GM23338 (cell line): Measurements from ENCODE around the gene HBM. TPM values are rescaled to one million over a fixed set of nuclear protein-coding genes. Genes with fewer than 3 reads are reported as not detected.

ENCODE experiments used
- ATAC-seq: fragments of 200-7000 bp; cut with Tn5 transposase; 3 replicates; pipeline ENCODE4 v1.9.1; 2020
- DNase-seq: peaks from one replicate; pipeline ENCODE4 v3.0.0-alpha.2; 2015; ENCODE audit warnings: low spot score
- H2AFZ ChIP-seq: fragments of 200-600 bp; sonication (generic); 2 replicates; pipeline ENCODE4 v1.8.0; 2016; ENCODE audit warnings: antibody characterized with exemption, mild to moderate bottlenecking, moderate library complexity
- H3F3A ChIP-seq: fragments of 200-600 bp; sonication (generic); replicated peaks from 2 replicates; pipeline ENCODE4 v1.8.0; 2017; ENCODE audit warnings: antibody characterized with exemption, mixed run types, low read depth
- H3K27ac ChIP-seq: fragments of 200-600 bp; sonication (generic); 2 replicates; pipeline ENCODE4 v1.6.1; 2016; ENCODE audit warnings: low read depth
- H3K27me3 ChIP-seq: fragments of 200-600 bp; sonication (generic); 2 replicates; pipeline ENCODE4 v1.8.0; 2016; ENCODE audit warnings: mild to moderate bottlenecking, mixed run types, moderate library complexity; ENCODE audit not compliant: insufficient read depth
- H3K36me3 ChIP-seq: fragments of 200-600 bp; sonication (generic); 2 replicates; pipeline ENCODE4 v1.8.0; 2016; ENCODE audit warnings: mild to moderate bottlenecking; ENCODE audit not compliant: insufficient read depth
- H3K4me1 ChIP-seq: fragments of 200-600 bp; sonication (generic); 2 replicates; pipeline ENCODE4 v1.8.0; 2016; ENCODE audit warnings: mild to moderate bottlenecking, moderate library complexity; ENCODE audit not compliant: insufficient read depth
- H3K4me2 ChIP-seq: fragments of 200-600 bp; sonication (generic); 2 replicates; pipeline ENCODE4 v1.7.1; 2017; ENCODE audit warnings: mixed run types
- H3K4me3 ChIP-seq: fragments of 200-600 bp; sonication (generic); 2 replicates; pipeline ENCODE4 v1.6.1; 2016; ENCODE audit warnings: mixed run types
- H3K79me2 ChIP-seq: fragments of 200-600 bp; sonication (generic); replicated peaks from 2 replicates; pipeline ENCODE4 v1.8.0; 2017; ENCODE audit warnings: mild to moderate bottlenecking; ENCODE audit not compliant: insufficient read depth
- H3K9me2 ChIP-seq: fragments of 200-600 bp; sonication (generic); 2 replicates; pipeline ENCODE4 v1.8.0; 2017; ENCODE audit not compliant: insufficient read depth
- H4K20me1 ChIP-seq: fragments of 200-600 bp; sonication (generic); replicated peaks from 2 replicates; pipeline ENCODE4 v1.8.0; 2017; ENCODE audit warnings: mild to moderate bottlenecking; ENCODE audit not compliant: insufficient read depth
- H3K27ac Mint-ChIP-seq: 2 replicates; pipeline ENCODE4 v1.8.0; 2020; ENCODE audit warnings: inconsistent platforms, mild to moderate bottlenecking, moderate library complexity, mixed read lengths
- H3K27me3 Mint-ChIP-seq: 3 replicates; pipeline ENCODE4 v1.8.0; 2022; ENCODE audit warnings: low read depth, mild to moderate bottlenecking, moderate library complexity, mixed read lengths, inconsistent platforms; ENCODE audit not compliant: insufficient read depth, poor library complexity
- H3K36me3 Mint-ChIP-seq: 3 replicates; pipeline ENCODE4 v1.8.0; 2021; ENCODE audit warnings: low read depth, mild to moderate bottlenecking, inconsistent platforms, moderate library complexity, mixed read lengths
- H3K4me1 Mint-ChIP-seq: 3 replicates; pipeline ENCODE4 v1.8.0; 2020; ENCODE audit warnings: mild to moderate bottlenecking, inconsistent platforms, mixed read lengths
- H3K4me3 Mint-ChIP-seq: 3 replicates; pipeline ENCODE4 v1.8.0; 2021; ENCODE audit warnings: moderate library complexity, mild to moderate bottlenecking, inconsistent platforms, mixed read lengths
- H3K9me3 Mint-ChIP-seq: 3 replicates; pipeline ENCODE4 v1.8.0; 2020; ENCODE audit warnings: moderate library complexity, mild to moderate bottlenecking, inconsistent platforms, mixed read lengths
- CREB1 ChIP-seq: fragments of 250-450 bp; sonication (Bioruptor Pico); IDR thresholded peaks from 2 replicates; pipeline ENCODE4 v1.5.0; 2020; ENCODE audit warnings: low read depth, mild to moderate bottlenecking, moderate library complexity
- ETS1 ChIP-seq: IDR thresholded peaks from 2 replicates; pipeline ENCODE4 v1.6.1; 2016; ENCODE audit warnings: antibody characterized with exemption
- EZH2 ChIP-seq: fragments of 200-600 bp; sonication (generic); IDR thresholded peaks from one replicate; pipeline ENCODE4 v1.8.0; 2017; ENCODE audit warnings: antibody characterized with exemption, mild to moderate bottlenecking, low read depth; ENCODE audit not compliant: unreplicated experiment
- EZH2phosphoT487 ChIP-seq: fragments of 200-600 bp; sonication (generic); IDR thresholded peaks from one replicate; pipeline ENCODE4 v1.8.1; 2018; ENCODE audit warnings: antibody characterized with exemption; ENCODE audit not compliant: unreplicated experiment
- JUNB ChIP-seq: IDR thresholded peaks from one replicate; pipeline ENCODE4 v1.6.1; 2016; ENCODE audit warnings: antibody characterized with exemption; ENCODE audit not compliant: unreplicated experiment
- NANOG ChIP-seq: IDR thresholded peaks from 2 replicates; pipeline ENCODE4 v1.6.1; 2016; ENCODE audit warnings: antibody characterized with exemption, borderline replicate concordance
- POLR2AphosphoS5 ChIP-seq: IDR thresholded peaks from 2 replicates; pipeline ENCODE4 v1.6.1; 2016; ENCODE audit warnings: antibody characterized with exemption, low read depth
- REST ChIP-seq: IDR thresholded peaks from one replicate; pipeline ENCODE4 v1.6.1; 2018; ENCODE audit warnings: antibody characterized with exemption; ENCODE audit not compliant: unreplicated experiment
- STAT1 ChIP-seq: IDR thresholded peaks from one replicate; pipeline ENCODE4 v1.6.1; 2016; ENCODE audit warnings: antibody characterized with exemption; ENCODE audit not compliant: unreplicated experiment
- ZNF462 ChIP-seq: fragments of 250-450 bp; sonication (Bioruptor Pico); IDR thresholded peaks from 2 replicates; pipeline ENCODE4 v1.5.0; 2020; ENCODE audit warnings: mild to moderate bottlenecking, moderate library complexity
- polyA plus RNA-seq: library from polyadenylated mRNA; unstranded; fragments of >200 nt; fragmentation: Nextera tagmentation; extraction: Ambion mirVana; gene quantifications from 2 replicates; pipeline ENCODE4 v1.2.1, GENCODE V29; 2016
- total RNA-seq: library from RNA; depleted of rRNA; stranded (reverse); fragments of >200 nt; shearing (Covaris generic); gene quantifications from 2 replicates; pipeline ENCODE4 v1.2.3, GENCODE V29; 2014

The HBM gene
- total and polyA plus RNA-seq, 2 experiments from 2014 or later = not detected

GRCh38 chr16:178668-179015 lies 12.9 kb downstream of the HBM start (continued):
- no peak for TF ChIP-seq NANOG
- TF ChIP-seq REST = no peak
- no peak for TF ChIP-seq CREB1 (CRISPR knock-in tag)
- no peak for TF ChIP-seq EZH2

GRCh38 chr16:179211-180092 lies 13.7 kb downstream of the HBM start:
- Histone ChIP-seq H3K27ac (no peak overlapping the region), H3K79me2 (no peaks in the 10 kb centered on the region), H4K20me1 (peaks cover 8% of the 10 kb centered on the region), H3F3A (peaks cover 22% of the 10 kb centered on the region; the same call in 1 of the 2 replicates), H3K36me3 (no peaks in the 10 kb centered on the region), H2AFZ (no peak overlapping the region), H3K4me3 (peak overlapping the region; percentile 53; the same call in 1 of the 2 replicates), H3K27me3 (peaks cover 65% of the 10 kb centered on the region), H3K4me2 (no peak overlapping the region), H3K9me2 (no peaks in the 10 kb centered on the region), H3K4me1 (peaks cover 7% of the 10 kb centered on the region; the same call in 1 of the 2 replicates)
- Mint-ChIP-seq H3K27me3 (peaks cover 61% of the 10 kb centered on the region), H3K36me3 (peaks cover 1% of the 10 kb centered on the region; the same call in 1 of the 3 replicates), H3K9me3 (no peaks in the 10 kb centered on the region; the same call in 2 of the 3 replicates), H3K4me1 (peaks cover 11% of the 10 kb centered on the region), H3K4me3 (peak overlapping the region; percentile 53; the same call in 2 of the 3 replicates), H3K27ac (no peak overlapping the region)
- ATAC-seq (no peak), DNase-seq (no peak)
- TF ChIP-seq EZH2 (no peak), JUNB (no peak), EZH2phosphoT487 (no peak), ZNF462 (CRISPR knock-in tag) (no peak), POLR2AphosphoS5 (no peak), STAT1 (no peak), ETS1 (no peak)
